Activated T-cell treated with anti-CD3 and anti-CD28 coated beads, Interleukin-2, amount 50 U/mL, for 24 hours (primary cell): ENCODE measurements around the gene SOAT2.

Experiments used
- DNase-seq: peaks from one replicate; pipeline ENCODE4 v3.0.0-alpha.2; 2020
- H3K27ac Mint-ChIP-seq: 2 replicates; pipeline ENCODE4 v1.8.0; 2020; ENCODE audit warnings: mild to moderate bottlenecking, mixed read lengths
- H3K27me3 Mint-ChIP-seq: 2 replicates; pipeline ENCODE4 v1.8.0; 2020; ENCODE audit warnings: mixed read lengths
- H3K36me3 Mint-ChIP-seq: 2 replicates; pipeline ENCODE4 v1.8.0; 2020; ENCODE audit warnings: low read depth, mixed read lengths
- H3K4me1 Mint-ChIP-seq: 2 replicates; pipeline ENCODE4 v1.8.0; 2020; ENCODE audit warnings: low read depth, mixed read lengths
- H3K4me3 Mint-ChIP-seq: 2 replicates; pipeline ENCODE4 v1.8.0; 2020; ENCODE audit warnings: mild to moderate bottlenecking, moderate library complexity, mixed read lengths
- H3K9me3 Mint-ChIP-seq: 2 replicates; pipeline ENCODE4 v1.8.0; 2020; ENCODE audit warnings: mixed read lengths

The SOAT2 gene

GRCh38 chr12:53062011-53062961 lies 41.0 kb upstream of the SOAT2 start:
- peaks cover 10% of the 10 kb centered on the region for H3K4me1 Mint-ChIP-seq
- no peak overlapping the region for H3K27ac Mint-ChIP-seq
- H3K9me3 Mint-ChIP-seq, result no peaks in the 10 kb centered on the region

GRCh38 chr12:53062977-53063707 lies 40.1 kb upstream of the SOAT2 start:
- Mint-ChIP-seq H3K27me3 (no peaks in the 10 kb centered on the region), H3K9me3 (no peaks in the 10 kb centered on the region), H3K36me3 (peaks cover 41% of the 10 kb centered on the region), H3K4me3 (no peak overlapping the region), H3K27ac (no peak overlapping the region), H3K4me1 (peaks cover 10% of the 10 kb centered on the region)
- DNase-seq, result peak; percentile 30

More at GRCh38 chr12:53062011-53062961, 41.0 kb upstream of the SOAT2 start:
- Mint-ChIP-seq H3K4me3 (no peak overlapping the region), H3K36me3 (peaks cover 38% of the 10 kb centered on the region), H3K27me3 (no peaks in the 10 kb centered on the region)
- peak; percentile 29 for DNase-seq

DNA sequence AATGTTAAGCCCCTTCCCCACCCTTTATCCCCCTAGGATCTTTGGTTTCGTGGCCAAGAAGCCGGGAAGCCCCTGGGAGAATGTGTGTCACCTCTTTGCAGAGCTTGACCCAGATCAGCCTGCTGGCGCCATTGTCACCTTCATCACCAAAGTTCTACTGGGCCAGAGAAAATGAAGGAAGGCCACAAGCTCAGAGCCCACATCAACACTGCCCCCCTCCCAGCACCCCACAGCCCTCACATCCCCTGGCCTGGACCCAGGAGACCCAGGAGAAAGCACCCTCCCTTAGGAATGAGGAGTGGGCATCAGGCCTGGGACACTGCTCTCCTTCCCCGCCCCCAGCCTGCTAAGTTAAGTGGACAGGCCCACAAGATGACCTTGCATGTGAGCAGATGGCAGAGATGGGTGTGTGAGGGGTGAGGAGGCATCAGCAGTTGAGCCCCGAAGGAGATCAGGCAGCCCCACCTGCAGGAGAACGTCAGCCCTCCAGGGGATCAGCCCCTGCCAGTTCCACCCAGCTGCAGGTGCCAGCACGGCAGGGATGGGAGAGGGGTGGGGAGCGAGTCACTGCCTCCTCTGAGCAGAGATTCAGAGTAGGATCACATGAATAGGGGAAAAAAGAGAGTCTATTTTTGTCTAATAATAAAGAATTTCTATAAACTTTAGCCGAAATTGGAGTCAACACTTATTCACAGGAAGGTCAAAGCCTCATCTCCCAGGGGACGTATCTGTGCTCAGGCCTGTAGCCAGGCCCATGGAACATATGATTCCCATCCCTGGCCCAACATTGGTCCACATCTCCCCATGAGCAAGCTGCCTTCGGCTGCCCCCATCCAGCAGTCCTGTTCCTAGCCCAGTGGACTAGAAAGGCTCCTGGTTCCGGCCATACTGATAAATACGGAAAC lies 39.3 kb upstream of the SOAT2 start:
- Mint-ChIP-seq H3K9me3 (no peaks in the 10 kb centered on the region), H3K4me1 (peaks cover 10% of the 10 kb centered on the region), H3K36me3 (peaks cover 48% of the 10 kb centered on the region), H3K4me3 (no peak overlapping the region), H3K27ac (peak overlapping the region; percentile 10), H3K27me3 (no peaks in the 10 kb centered on the region)
- DNase-seq, result peak; percentile 21

DNA sequence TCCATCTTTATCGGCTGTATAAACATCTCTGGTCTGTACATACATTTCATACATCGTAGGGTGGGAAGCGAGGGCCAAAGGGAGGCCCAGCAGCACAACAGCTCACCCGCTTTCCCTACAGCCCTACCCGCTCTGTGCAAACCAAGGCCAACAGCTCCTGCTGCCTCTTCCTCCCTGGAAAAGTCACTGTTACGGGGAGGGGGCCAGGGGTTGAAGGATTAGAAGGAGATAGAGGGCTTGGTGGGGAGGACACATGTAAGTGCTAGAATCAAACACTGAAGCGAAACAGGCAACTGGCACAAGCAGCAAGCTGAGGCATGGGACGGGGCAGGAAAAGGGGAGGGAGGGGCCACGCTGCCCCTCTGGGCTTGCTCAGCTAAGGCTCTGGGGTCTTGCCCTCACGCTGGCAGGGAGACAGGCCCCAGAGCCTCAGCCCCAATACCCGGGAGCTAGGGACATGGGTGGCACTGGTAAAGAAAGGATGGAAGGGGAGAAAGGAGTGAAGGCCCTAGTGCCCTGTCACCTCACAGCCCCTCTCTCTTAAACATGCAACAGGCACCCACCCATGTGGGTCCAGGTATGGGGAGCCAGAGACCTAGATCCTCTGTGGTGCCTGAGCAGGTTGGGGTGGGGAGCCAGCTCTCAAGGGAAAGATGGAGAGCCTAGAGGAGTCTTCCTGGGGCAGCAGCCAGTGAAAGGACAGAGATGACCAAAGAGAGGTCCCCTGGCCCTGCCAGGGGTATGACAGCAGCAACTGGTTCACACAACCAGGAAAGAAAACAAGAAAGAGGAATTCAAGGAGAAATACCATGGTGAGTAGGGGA lies 38.5 kb upstream of the SOAT2 start:
- Mint-ChIP-seq H3K27ac (no peak overlapping the region), H3K9me3 (no peaks in the 10 kb centered on the region), H3K27me3 (no peaks in the 10 kb centered on the region), H3K4me1 (peaks cover 10% of the 10 kb centered on the region), H3K4me3 (no peak overlapping the region), H3K36me3 (peaks cover 57% of the 10 kb centered on the region)
- DNase-seq, result peak; percentile 25

- H3K36me3 Mint-ChIP-seq, result peaks cover 63% of the 10 kb centered on the region
- H3K27ac Mint-ChIP-seq, result no peak overlapping the region
- peaks cover 10% of the 10 kb centered on the region for H3K4me1 Mint-ChIP-seq
- H3K4me3 Mint-ChIP-seq, result no peak overlapping the region
- no peaks in the 10 kb centered on the region for H3K9me3 Mint-ChIP-seq
- DNase-seq, result peak; percentile 28
- no peaks in the 10 kb centered on the region for H3K27me3 Mint-ChIP-seq
Observed at GRCh38 chr12:53065470-53065869, 37.8 kb upstream of the SOAT2 start.

- peak; percentile 78 for DNase-seq
- Mint-ChIP-seq H3K4me3 (no peak overlapping the region), H3K4me1 (peaks cover 12% of the 10 kb centered on the region), H3K9me3 (no peaks in the 10 kb centered on the region), H3K27ac (peak overlapping the region; percentile 71), H3K27me3 (no peaks in the 10 kb centered on the region), H3K36me3 (peaks cover 71% of the 10 kb centered on the region)
Observed at GRCh38 chr12:53065975-53066931, 37.0 kb upstream of the SOAT2 start.

GRCh38 chr12:53067074-53067992 lies 36.0 kb upstream of the SOAT2 start:
- H3K9me3 Mint-ChIP-seq, result no peaks in the 10 kb centered on the region
- H3K4me3 Mint-ChIP-seq, result no peak overlapping the region
- no peaks in the 10 kb centered on the region for H3K27me3 Mint-ChIP-seq
- peaks cover 15% of the 10 kb centered on the region for H3K4me1 Mint-ChIP-seq
- peak overlapping the region; percentile 79 for H3K27ac Mint-ChIP-seq
- peak; percentile 23 for DNase-seq
- H3K36me3 Mint-ChIP-seq, result peaks cover 81% of the 10 kb centered on the region

- H3K4me1 Mint-ChIP-seq, result peaks cover 19% of the 10 kb centered on the region
- H3K4me3 Mint-ChIP-seq, result no peak overlapping the region
- peak; percentile 17 for DNase-seq
- no peaks in the 10 kb centered on the region for H3K27me3 Mint-ChIP-seq
- H3K36me3 Mint-ChIP-seq, result peaks cover 87% of the 10 kb centered on the region
- peak overlapping the region; percentile 79 for H3K27ac Mint-ChIP-seq
- no peaks in the 10 kb centered on the region for H3K9me3 Mint-ChIP-seq
Observed at GRCh38 chr12:53067993-53068770, 35.1 kb upstream of the SOAT2 start.

DNA sequence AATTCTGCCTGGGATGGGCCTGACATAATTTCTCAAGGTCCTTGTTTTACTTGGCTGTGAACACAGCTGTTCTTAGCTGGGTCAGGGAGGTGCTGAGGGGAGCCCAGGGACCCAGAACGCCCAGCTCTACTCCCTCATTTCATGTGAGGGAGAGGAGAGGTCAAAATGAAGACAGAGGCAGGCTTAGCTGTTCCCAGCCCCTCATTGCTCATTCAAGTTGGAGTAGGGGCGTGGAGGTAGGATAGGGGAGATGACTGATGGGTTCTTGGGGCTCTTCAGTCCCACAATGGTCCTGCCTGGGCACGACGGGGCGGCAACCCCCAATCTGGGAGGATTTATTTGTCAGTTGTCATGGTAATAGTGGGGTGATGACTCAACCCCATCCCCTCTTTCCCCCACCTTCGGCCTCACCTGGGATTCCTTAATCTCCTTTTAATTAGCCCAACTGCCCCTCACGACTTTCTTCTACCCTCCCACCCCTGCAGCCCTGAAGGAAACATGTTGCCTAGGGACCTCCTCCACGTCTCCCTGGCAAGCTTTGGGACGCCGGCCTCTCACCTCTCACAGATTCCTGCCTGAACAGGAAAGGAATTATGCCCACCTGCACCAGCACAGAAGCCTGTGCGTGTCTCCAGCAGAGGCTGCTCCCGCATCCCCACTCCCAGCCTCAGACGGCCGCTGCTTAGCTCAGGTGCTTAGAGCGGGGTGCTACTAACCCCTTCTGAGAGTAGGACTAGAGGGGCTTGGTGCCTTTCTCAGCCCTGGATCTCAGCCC lies 34.3 kb upstream of the SOAT2 start:
- no peaks in the 10 kb centered on the region for H3K27me3 Mint-ChIP-seq
- DNase-seq, result peak; percentile 12
- H3K4me1 Mint-ChIP-seq, result peaks cover 21% of the 10 kb centered on the region
- no peak overlapping the region for H3K4me3 Mint-ChIP-seq
- no peaks in the 10 kb centered on the region for H3K9me3 Mint-ChIP-seq
- peaks cover 86% of the 10 kb centered on the region for H3K36me3 Mint-ChIP-seq
- H3K27ac Mint-ChIP-seq, result peak overlapping the region; percentile 79

GRCh38 chr12:53069621-53070410 lies 33.5 kb upstream of the SOAT2 start:
- Mint-ChIP-seq H3K27me3 (no peaks in the 10 kb centered on the region), H3K9me3 (no peaks in the 10 kb centered on the region), H3K4me3 (no peak overlapping the region), H3K27ac (peak overlapping the region; percentile 62), H3K4me1 (peaks cover 22% of the 10 kb centered on the region), H3K36me3 (peaks cover 88% of the 10 kb centered on the region)
- no peak for DNase-seq
